K562 (cell line): ENCODE measurements around the gene ASB13. TPM values are rescaled to one million over a fixed set of nuclear protein-coding genes. Genes with fewer than 3 reads are reported as not detected.
A peak's percentile ranks its signal among the peaks of the same experiment; 100 is the strongest.

ENCODE experiments used
- BRD4 ChIP-seq: fragments of 200-600 bp; sonication (generic); IDR thresholded peaks from 2 replicates; pipeline ENCODE4 v1.6.1; 2017; ENCODE audit warnings: inconsistent platforms
- CCNT2 ChIP-seq: IDR thresholded peaks from 2 replicates; pipeline ENCODE4 v1.6.1; 2011; ENCODE audit warnings: borderline replicate concordance, low read depth, mild to moderate bottlenecking, moderate library complexity, mixed read lengths, low read length; ENCODE audit not compliant: insufficient read length; ENCODE audit errors: extremely low read depth
- CEBPB ChIP-seq: fragments of 450-650 bp; IDR thresholded peaks from 2 replicates; pipeline ENCODE4 v1.6.1; 2016; ENCODE audit warnings: missing genetic modification characterization, missing compliant biosample characterization
- EHMT2 ChIP-seq: fragments of 450-650 bp; IDR thresholded peaks from 2 replicates; pipeline ENCODE4 v1.6.1; 2018; ENCODE audit warnings: antibody characterized with exemption
- ESRRA ChIP-seq: fragments of 450-650 bp; IDR thresholded peaks from 2 replicates; pipeline ENCODE4 v1.6.1; 2014; ENCODE audit warnings: low read depth, mild to moderate bottlenecking, moderate library complexity, borderline replicate concordance
- ETV1 ChIP-seq: fragments of 450-650 bp; conservative IDR thresholded peaks from 2 replicates; pipeline ENCODE4 v1.6.1; 2016; ENCODE audit warnings: missing genetic modification characterization, control low read depth, low read depth, missing compliant biosample characterization
- FOXK2 ChIP-seq, 2 experiments: fragments of 450-650 bp; IDR thresholded peaks in 1 of 2; conservative IDR thresholded peaks in 1 of 2; 2 replicates each; pipeline ENCODE4 v1.6.1; 2016; ENCODE audit warnings: low read depth in 2 of 2, mild to moderate bottlenecking in 1 of 2
- JUND ChIP-seq, 2 experiments: IDR thresholded peaks; 2 replicates in 1 of 2; 3 replicates in 1 of 2; pipeline ENCODE4 v1.6.1; 2011; ENCODE audit warnings: borderline replicate concordance in 2 of 2, low read depth in 2 of 2, low read length in 2 of 2, improper control_type of control experiment in 1 of 2, missing biosample characterization in 1 of 2, missing genetic modification characterization in 1 of 2, missing genetic modification reagents in 1 of 2
- NRF1 ChIP-seq, 2 experiments: fragments of 450-650 bp; IDR thresholded peaks in 1 of 2; conservative IDR thresholded peaks in 1 of 2; 2 replicates each; pipeline ENCODE4 v1.6.1; 2014; ENCODE audit warnings: mild to moderate bottlenecking in 2 of 2
- USF1 ChIP-seq: sonication (generic); formaldehyde crosslinking; IDR thresholded peaks from 2 replicates; pipeline ENCODE4 v1.9.0; 2022; ENCODE audit warnings: mild to moderate bottlenecking, missing genetic modification reagents
- ZNF318 ChIP-seq, 2 experiments: fragments of 450-650 bp; IDR thresholded peaks; 2 replicates each; pipeline ENCODE4 v1.6.1; 2016; ENCODE audit warnings: mild to moderate bottlenecking in 2 of 2, borderline replicate concordance in 1 of 2, low read depth in 1 of 2, moderate library complexity in 1 of 2
- polyA plus RNA-seq, 8 experiments: library from polyadenylated mRNA; depleted of rRNA in 4 of 8; stranded (reverse) in 5 of 8; unstranded in 3 of 8; fragments of >200 nt; fragmentation: Nextera tagmentation in 2 of 8; fragmentation: Illumina TruSeq in 1 of 8; extraction: Ambion mirVana in 2 of 8; extraction: Trizol in 1 of 8; gene quantifications; 2 replicates each; pipeline versions ENCODE4 v1.2.1 to v1.2.3, GENCODE V29; 2011 to 2014; ENCODE audit warnings: inconsistent platforms in 1 of 8, missing spikeins in 1 of 8
- total RNA-seq, 7 experiments: library from RNA; depleted of rRNA in 6 of 7; stranded (reverse); fragments of >200 nt in 6 of 7; fragmentation: Illumina TruSeq in 2 of 7; extraction: Trizol in 2 of 7; gene quantifications; 2 replicates each; pipeline versions ENCODE4 v1.2.1 to v1.2.3, GENCODE V29; 2011 to 2021; ENCODE audit warnings: low replicate concordance in 1 of 7
- TF ChIP-seq, protein P1 (sequence below): sonication (generic); formaldehyde crosslinking; IDR thresholded peaks from 2 replicates; pipeline ENCODE4 v1.8.1; 2022; ENCODE audit warnings: missing genetic modification reagents
- TF ChIP-seq, protein P2 (sequence below): sonication (generic); formaldehyde crosslinking; IDR thresholded peaks from 2 replicates; pipeline ENCODE4 v1.8.0; 2022; ENCODE audit warnings: missing genetic modification reagents, mild to moderate bottlenecking, moderate library complexity, borderline replicate concordance

ASB13 gene
- total and polyA plus RNA-seq, 9 of the 15 experiments (the other 6 are each of a cell fraction or from before 2014, with no cell fraction given), result 5.2 to 28.8 (median 16.9) TPM

- TF ChIP-seq ZNF318 (IDR thresholded peaks at IDR 0.05; ENCODE audit: borderline replicate concordance in 1 of 2, low read depth in 1 of 2) (no peak), CCNT2 (no peak), ETV1 (no peak), CEBPB (tag) (peak; percentile 91), USF1 (CRISPR knock-in tag) (0 out of 2 replicates have a peak, but pooled peaks have one; percentile 13), JUND (IDR thresholded peaks at IDR 0.05; ENCODE audit: borderline replicate concordance, low read depth, low read length) (peak; percentile 79), JUND (tag; IDR thresholded peaks at IDR 0.05; ENCODE audit: borderline replicate concordance, low read depth, low read length) (peak; percentile 78; the same call in 2 of the 3 replicates), FOXK2 (conservative IDR thresholded peaks at IDR 0.05 in 1 of 2, IDR thresholded peaks at IDR 0.05 in 1 of 2; ENCODE audit: low read depth in 2 of 2) (0 out of 4 replicates have a peak, but pooled peaks have one; percentile 30 to 32), NRF1 (conservative IDR thresholded peaks at IDR 0.05 in 1 of 2, IDR thresholded peaks at IDR 0.05 in 1 of 2) (0 out of 4 replicates have a peak, but pooled peaks of 1 of the 2 experiments have one; percentile 10), EHMT2 (peak; percentile 12; the same call in 1 of the 2 replicates), BRD4 (no peak), ESRRA (peak; percentile 57; the same call in 1 of the 2 replicates)
- TF ChIP-seq, protein P1, sequence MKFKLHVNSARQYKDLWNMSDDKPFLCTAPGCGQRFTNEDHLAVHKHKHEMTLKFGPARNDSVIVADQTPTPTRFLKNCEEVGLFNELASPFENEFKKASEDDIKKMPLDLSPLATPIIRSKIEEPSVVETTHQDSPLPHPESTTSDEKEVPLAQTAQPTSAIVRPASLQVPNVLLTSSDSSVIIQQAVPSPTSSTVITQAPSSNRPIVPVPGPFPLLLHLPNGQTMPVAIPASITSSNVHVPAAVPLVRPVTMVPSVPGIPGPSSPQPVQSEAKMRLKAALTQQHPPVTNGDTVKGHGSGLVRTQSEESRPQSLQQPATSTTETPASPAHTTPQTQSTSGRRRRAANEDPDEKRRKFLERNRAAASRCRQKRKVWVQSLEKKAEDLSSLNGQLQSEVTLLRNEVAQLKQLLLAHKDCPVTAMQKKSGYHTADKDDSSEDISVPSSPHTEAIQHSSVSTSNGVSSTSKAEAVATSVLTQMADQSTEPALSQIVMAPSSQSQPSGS (CRISPR knock-in tag), result no peak
- TF ChIP-seq, protein P2, sequence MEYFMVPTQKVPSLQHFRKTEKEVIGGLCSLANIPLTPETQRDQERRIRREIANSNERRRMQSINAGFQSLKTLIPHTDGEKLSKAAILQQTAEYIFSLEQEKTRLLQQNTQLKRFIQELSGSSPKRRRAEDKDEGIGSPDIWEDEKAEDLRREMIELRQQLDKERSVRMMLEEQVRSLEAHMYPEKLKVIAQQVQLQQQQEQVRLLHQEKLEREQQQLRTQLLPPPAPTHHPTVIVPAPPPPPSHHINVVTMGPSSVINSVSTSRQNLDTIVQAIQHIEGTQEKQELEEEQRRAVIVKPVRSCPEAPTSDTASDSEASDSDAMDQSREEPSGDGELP, result peak; percentile 27; the same call in 1 of the 2 replicates
Measured at GRCh38 chr10:5659702-5660528, 6.5 kb downstream of the ASB13 start (continued).
